HEK293T (cell line): ENCODE results near the gene AP2S1.
A peak's percentile ranks its signal among the peaks of the same experiment; 100 is the strongest.

Source experiments
- ARNT ChIP-seq: fragments of 450-650 bp; IDR thresholded peaks from 2 replicates; pipeline ENCODE4 v1.6.1; 2017; ENCODE audit warnings: mild to moderate bottlenecking
- BHLHE40 ChIP-seq: fragments of 450-650 bp; IDR thresholded peaks from 2 replicates; pipeline ENCODE4 v1.6.1; 2016; ENCODE audit warnings: mild to moderate bottlenecking, moderate library complexity, borderline replicate concordance
- FOXM1 ChIP-seq: fragments of 450-650 bp; IDR thresholded peaks from 2 replicates; pipeline ENCODE4 v1.6.1; 2017; ENCODE audit warnings: mild to moderate bottlenecking, borderline replicate concordance
- HDGF ChIP-seq: fragments of 450-650 bp; IDR thresholded peaks from 2 replicates; pipeline ENCODE4 v1.6.1; 2017; ENCODE audit warnings: antibody characterized with exemption, borderline replicate concordance
- SP1 ChIP-seq: fragments of 450-650 bp; IDR thresholded peaks from 2 replicates; pipeline ENCODE4 v1.6.1; 2017
- SUZ12 ChIP-seq: fragments of 450-650 bp; IDR thresholded peaks from 2 replicates; pipeline ENCODE4 v1.6.1; 2016; ENCODE audit warnings: mild to moderate bottlenecking
- TARDBP ChIP-seq: fragments of 450-650 bp; IDR thresholded peaks from 2 replicates; pipeline ENCODE4 v1.6.1; 2016
- ZNF384 ChIP-seq: fragments of 450-650 bp; IDR thresholded peaks from 2 replicates; pipeline ENCODE4 v1.6.1; 2016
- TF ChIP-seq, protein P1 (sequence below): fragments of 450-650 bp; IDR thresholded peaks from 2 replicates; pipeline ENCODE4 v1.6.1; 2016

DNA sequence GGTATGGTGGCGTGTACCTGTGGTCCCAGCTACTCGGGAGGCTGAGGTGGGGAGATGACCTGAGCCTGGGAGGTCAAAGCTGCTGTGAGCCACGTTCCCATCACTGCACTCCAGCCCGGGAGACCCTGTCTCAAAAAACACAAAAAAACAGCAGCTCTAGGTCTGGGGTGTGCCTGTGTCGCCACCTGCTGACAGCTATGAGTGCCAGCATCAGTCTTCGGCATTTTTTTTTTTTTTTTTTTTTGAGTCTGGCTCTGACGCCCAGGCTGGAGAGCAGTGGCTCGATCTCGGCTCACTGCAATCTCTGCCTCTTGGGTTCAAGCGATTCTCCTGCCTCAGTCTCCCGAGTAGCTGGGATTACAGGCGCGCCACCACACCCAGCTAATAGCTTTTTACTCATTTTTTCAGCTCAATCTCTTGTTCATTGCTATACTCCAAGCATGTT is 10.1 kb downstream of the AP2S1 start:
- TF ChIP-seq, protein P1, sequence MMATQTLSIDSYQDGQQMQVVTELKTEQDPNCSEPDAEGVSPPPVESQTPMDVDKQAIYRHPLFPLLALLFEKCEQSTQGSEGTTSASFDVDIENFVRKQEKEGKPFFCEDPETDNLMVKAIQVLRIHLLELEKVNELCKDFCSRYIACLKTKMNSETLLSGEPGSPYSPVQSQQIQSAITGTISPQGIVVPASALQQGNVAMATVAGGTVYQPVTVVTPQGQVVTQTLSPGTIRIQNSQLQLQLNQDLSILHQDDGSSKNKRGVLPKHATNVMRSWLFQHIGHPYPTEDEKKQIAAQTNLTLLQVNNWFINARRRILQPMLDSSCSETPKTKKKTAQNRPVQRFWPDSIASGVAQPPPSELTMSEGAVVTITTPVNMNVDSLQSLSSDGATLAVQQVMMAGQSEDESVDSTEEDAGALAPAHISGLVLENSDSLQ = no peak
- TF ChIP-seq BHLHE40 (no peak), SUZ12 (no peak), SP1 (no peak), ZNF384 (peak; percentile 99), HDGF (no peak), FOXM1 (no peak), ARNT (no peak), TARDBP (no peak)
